NCI-H1048 (cell line): ENCODE measurements around the gene TAF7.
"Not testable (repeated sequence)": the region's sequence is repeated elsewhere in the genome, so short reads cannot be mapped to it uniquely, and the experiment has no call there.

Experiments
- DNase-seq: peaks from one replicate; lab custom pipeline; 2025; lab: John Stamatoyannopoulos, UW

TAF7 gene

GRCh38 chr5:141338538-141339306 is 18.1 kb upstream of the TAF7 start, which contains the start of gene PCDHGA2:
Gene PCDHGA2, plus strand, starts transcription at chr5:141338760.
- no peak for DNase-seq

GRCh38 chr5:141332571-141332970 is 12.0 kb upstream of the TAF7 start:
- DNase-seq = not testable (repeated sequence)

GRCh38 chr5:141330299-141331080 is 9.9 kb upstream of the TAF7 start, which contains the start of gene PCDHGA1:
Gene PCDHGA1, plus strand, starts transcription at chr5:141330514.
- no peak for DNase-seq

GRCh38 chr5:141328231-141328630 is 7.6 kb upstream of the TAF7 start:
- no peak for DNase-seq

GRCh38 chr5:141326088-141326854 is 5.7 kb upstream of the TAF7 start:
- DNase-seq = no peak

- no peak for DNase-seq
Measured at GRCh38 chr5:141322261-141322660, 1.7 kb upstream of the TAF7 start.

GRCh38 chr5:141319699-141320098 is 885 bp downstream of the TAF7 start:
- no peak for DNase-seq

- no peak for DNase-seq
Measured at GRCh38 chr5:141319202-141319601, 1.4 kb downstream of the TAF7 start.

- not testable (repeated sequence) for DNase-seq
Measured at GRCh38 chr5:141316963-141317362, 3.6 kb downstream of the TAF7 start.

GRCh38 chr5:141313711-141314110 is 6.9 kb downstream of the TAF7 start:
- DNase-seq = no peak

GRCh38 chr5:141306630-141307029 is 14.0 kb downstream of the TAF7 start:
- DNase-seq = no peak

GRCh38 chr5:141303756-141304155 is 16.8 kb downstream of the TAF7 start, which contains the start of gene SLC25A2:
Gene SLC25A2, minus strand, starts transcription at chr5:141304049. Its CDS starts 184 bp downstream, at chr5:141303865.
- no peak for DNase-seq

- no peak for DNase-seq
Measured at GRCh38 chr5:141298376-141298775, 22.2 kb downstream of the TAF7 start.

- DNase-seq = no peak
Measured at GRCh38 chr5:141272906-141273305, 47.7 kb downstream of the TAF7 start.

GRCh38 chr5:141269195-141269594 is 51.4 kb downstream of the TAF7 start:
- no peak for DNase-seq
